MCF 10A (cell line): ENCODE measurements around the gene MMS22L. TPM values are rescaled to one million over a fixed set of nuclear protein-coding genes. Genes with fewer than 3 reads are reported as not detected.

Experiments used
- BruUV-seq: library from RNA; stranded (reverse); fragments of 400-500 nt; replicated peaks from 2 replicates; lab custom pipeline; 2021; lab: Mats Ljungman, UMichigan
- CTCF ChIA-PET: fragments of 300-600 bp; sonication (Branson Sonifier 250); formaldehyde crosslinking; extraction: SDS; loops from one replicate; lab custom pipeline; 2021; ENCODE audit warnings: antibody characterized with exemption, inconsistent platforms; lab: Yijun Ruan, JAX
- POLR2A ChIA-PET: fragments of 300-600, 350-650 bp; sonication (Branson Sonifier 250); formaldehyde crosslinking; extraction: SDS; loops from one replicate; lab custom pipeline; 2020; ENCODE audit warnings: antibody characterized with exemption, inconsistent platforms; lab: Yijun Ruan, JAX
- DNase-seq: peaks from one replicate; pipeline ENCODE4 v3.0.0-alpha.2; 2018; ENCODE audit not compliant: unreplicated experiment
- H3K27ac Mint-ChIP-seq: one replicate; pipeline ENCODE4 v1.8.0; 2022; ENCODE audit warnings: mild to moderate bottlenecking, low read depth, mixed read lengths; ENCODE audit not compliant: unreplicated experiment
- H3K27me3 Mint-ChIP-seq: one replicate; pipeline ENCODE4 v1.8.0; 2022; ENCODE audit warnings: mixed read lengths; ENCODE audit not compliant: insufficient read depth, unreplicated experiment
- H3K36me3 Mint-ChIP-seq: one replicate; pipeline ENCODE4 v1.8.0; 2022; ENCODE audit warnings: mild to moderate bottlenecking, moderate library complexity, mixed read lengths; ENCODE audit not compliant: insufficient read depth, unreplicated experiment
- H3K4me1 Mint-ChIP-seq: one replicate; pipeline ENCODE4 v1.8.0; 2022; ENCODE audit warnings: mixed read lengths; ENCODE audit not compliant: insufficient read depth, unreplicated experiment
- H3K4me3 Mint-ChIP-seq: one replicate; pipeline ENCODE4 v1.8.0; 2022; ENCODE audit warnings: mild to moderate bottlenecking, moderate library complexity, mixed read lengths; ENCODE audit not compliant: unreplicated experiment
- H3K9me3 Mint-ChIP-seq: one replicate; pipeline ENCODE4 v1.8.0; 2022; ENCODE audit warnings: mixed read lengths; ENCODE audit not compliant: unreplicated experiment
- CTCF ChIP-seq: fragments of 200-600 bp; IDR thresholded peaks from one replicate; pipeline ENCODE4 v1.8.0; 2022; ENCODE audit warnings: antibody characterized with exemption, mild to moderate bottlenecking; ENCODE audit not compliant: unreplicated experiment
- intact Hi-C: fragments of 100-400 bp; cut with micrococcal nuclease; formaldehyde crosslinking; loops from 2 replicates; pipeline ENCODE4 v1.14.1; 2022
- total RNA-seq: library from RNA; stranded (reverse); gene quantifications from 2 replicates; pipeline ENCODE4 v1.2.3, GENCODE V29; 2022

The MMS22L gene
- total RNA-seq, 1 experiment from 2014 or later = 9.8 TPM

GRCh38 chr6:97203343-97203742 lies 79.7 kb downstream of the MMS22L start:
- intact Hi-C loops = no loop called here
- no TSS peak for BruUV-seq
- H3K9me3 Mint-ChIP-seq = no peaks in the 10 kb centered on the region
- H3K4me1 Mint-ChIP-seq = no peaks in the 10 kb centered on the region
- H3K36me3 Mint-ChIP-seq = no peaks in the 10 kb centered on the region
- no peak for TF ChIP-seq CTCF
- ChIA-PET POLR2A (no interaction called here), CTCF (interaction anchor here (1.2 to 10.6 kb wide), 3 partner anchors 12 to 26 kb away, joined by 3 to 99 read pairs (median 5); no protein-coding TSS in a partner anchor)
- no peak for DNase-seq
- H3K27ac Mint-ChIP-seq = no peak overlapping the region
- no peak overlapping the region for H3K4me3 Mint-ChIP-seq
- H3K27me3 Mint-ChIP-seq = no peaks in the 10 kb centered on the region

- Mint-ChIP-seq H3K36me3 (no peaks in the 10 kb centered on the region), H3K4me1 (peaks cover 7% of the 10 kb centered on the region), H3K27ac (no peak overlapping the region), H3K27me3 (no peaks in the 10 kb centered on the region), H3K4me3 (no peak overlapping the region), H3K9me3 (no peaks in the 10 kb centered on the region)
- intact Hi-C loops = no loop called here
- no peak for TF ChIP-seq CTCF
- ChIA-PET POLR2A (no interaction called here), CTCF (interaction anchor here (0.7 to 10.6 kb wide), 4 partner anchors 11 to 799 kb away, joined by 3 to 99 read pairs (median 8); no protein-coding TSS in a partner anchor)
- DNase-seq = no peak
- BruUV-seq = no TSS peak
These were observed 84.9 kb downstream of the MMS22L start for GRCh38 chr6:97198046-97198565.

GRCh38 chr6:97195117-97195516 lies 87.9 kb downstream of the MMS22L start:
- H3K27me3 Mint-ChIP-seq = no peaks in the 10 kb centered on the region
- no peak overlapping the region for H3K27ac Mint-ChIP-seq
- no peaks in the 10 kb centered on the region for H3K36me3 Mint-ChIP-seq
- ChIA-PET POLR2A (no interaction called here), CTCF (interaction anchor here (10.6 kb wide), 1 partner anchor 8 kb away, joined by 99 read pairs; no protein-coding TSS in a partner anchor)
- BruUV-seq = no TSS peak
- peaks cover 13% of the 10 kb centered on the region for H3K4me1 Mint-ChIP-seq
- no peak overlapping the region for H3K4me3 Mint-ChIP-seq
- no peak for TF ChIP-seq CTCF
- peak; percentile 7 for DNase-seq
- intact Hi-C loops = no loop called here
- H3K9me3 Mint-ChIP-seq = no peaks in the 10 kb centered on the region

GRCh38 chr6:97189767-97190166 lies 93.2 kb downstream of the MMS22L start:
- ChIA-PET POLR2A (no interaction called here), CTCF (interaction anchor here (0.6 to 7.8 kb wide), 14 partner anchors 9 to 1813 kb away, joined by 3 to 99 read pairs (median 3); no protein-coding TSS in a partner anchor)
- no peak for TF ChIP-seq CTCF
- H3K9me3 Mint-ChIP-seq = no peaks in the 10 kb centered on the region
- no peaks in the 10 kb centered on the region for H3K27me3 Mint-ChIP-seq
- peaks cover 7% of the 10 kb centered on the region for H3K4me1 Mint-ChIP-seq
- H3K4me3 Mint-ChIP-seq = no peak overlapping the region
- DNase-seq = no peak
- no TSS peak for BruUV-seq
- H3K27ac Mint-ChIP-seq = no peak overlapping the region
- intact Hi-C loops = no loop called here
- H3K36me3 Mint-ChIP-seq = no peaks in the 10 kb centered on the region
